ENCODE measurements around the gene PPFIA4. TPM values are rescaled to one million over a fixed set of nuclear protein-coding genes. Genes with fewer than 3 reads are reported as not detected.

PPFIA4 gene
- total RNA-seq, 2 experiments from 2014 or later: 78.8 to 79.9 TPM

DNA sequence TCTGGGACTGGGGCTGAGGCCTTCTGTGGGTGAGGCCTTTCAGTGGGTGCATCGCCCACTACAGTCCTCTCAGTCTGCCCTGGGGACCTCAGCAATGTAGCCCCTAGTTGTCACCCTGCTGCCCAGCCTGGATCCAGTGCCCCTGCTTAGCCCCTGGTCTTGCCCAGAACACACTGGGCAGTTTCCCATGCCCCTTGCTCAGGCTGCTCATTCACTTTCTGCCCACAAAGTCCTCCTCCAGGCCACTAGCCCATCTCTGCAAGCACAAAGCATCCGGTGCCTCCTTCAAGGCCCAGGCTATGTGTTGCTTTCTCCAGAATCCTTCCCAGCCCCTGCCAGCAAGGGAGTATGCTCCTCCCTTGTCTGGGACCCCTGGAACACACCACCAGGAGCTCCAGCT, 95.9 kb downstream of the PPFIA4 start:
- Mint-ChIP-seq H3K27me3 (peaks cover 43% of the 10 kb centered on the region), H3K9me3 (no peaks in the 10 kb centered on the region), H3K4me1 (ENCODE audit: low read depth) (peaks cover 2% of the 10 kb centered on the region), H3K27ac (no peak overlapping the region), H3K4me3 (no peak overlapping the region), H3K36me3 (ENCODE audit: low read depth) (no peaks in the 10 kb centered on the region)
- no peak for ATAC-seq
- POLR2A ChIA-PET: no interaction called here
- intact Hi-C loops (cut with micrococcal nuclease): no loop called here
- TF ChIP-seq, protein P1, sequence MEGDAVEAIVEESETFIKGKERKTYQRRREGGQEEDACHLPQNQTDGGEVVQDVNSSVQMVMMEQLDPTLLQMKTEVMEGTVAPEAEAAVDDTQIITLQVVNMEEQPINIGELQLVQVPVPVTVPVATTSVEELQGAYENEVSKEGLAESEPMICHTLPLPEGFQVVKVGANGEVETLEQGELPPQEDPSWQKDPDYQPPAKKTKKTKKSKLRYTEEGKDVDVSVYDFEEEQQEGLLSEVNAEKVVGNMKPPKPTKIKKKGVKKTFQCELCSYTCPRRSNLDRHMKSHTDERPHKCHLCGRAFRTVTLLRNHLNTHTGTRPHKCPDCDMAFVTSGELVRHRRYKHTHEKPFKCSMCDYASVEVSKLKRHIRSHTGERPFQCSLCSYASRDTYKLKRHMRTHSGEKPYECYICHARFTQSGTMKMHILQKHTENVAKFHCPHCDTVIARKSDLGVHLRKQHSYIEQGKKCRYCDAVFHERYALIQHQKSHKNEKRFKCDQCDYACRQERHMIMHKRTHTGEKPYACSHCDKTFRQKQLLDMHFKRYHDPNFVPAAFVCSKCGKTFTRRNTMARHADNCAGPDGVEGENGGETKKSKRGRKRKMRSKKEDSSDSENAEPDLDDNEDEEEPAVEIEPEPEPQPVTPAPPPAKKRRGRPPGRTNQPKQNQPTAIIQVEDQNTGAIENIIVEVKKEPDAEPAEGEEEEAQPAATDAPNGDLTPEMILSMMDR (IDR thresholded peaks at IDR 0.05): no peak
- CTCF ChIA-PET: interaction anchor here (1.7 kb wide), 1 partner anchor 50 kb away, joined by 7 read pairs; no protein-coding TSS in a partner anchor
- DNase-seq: no peak

DNA sequence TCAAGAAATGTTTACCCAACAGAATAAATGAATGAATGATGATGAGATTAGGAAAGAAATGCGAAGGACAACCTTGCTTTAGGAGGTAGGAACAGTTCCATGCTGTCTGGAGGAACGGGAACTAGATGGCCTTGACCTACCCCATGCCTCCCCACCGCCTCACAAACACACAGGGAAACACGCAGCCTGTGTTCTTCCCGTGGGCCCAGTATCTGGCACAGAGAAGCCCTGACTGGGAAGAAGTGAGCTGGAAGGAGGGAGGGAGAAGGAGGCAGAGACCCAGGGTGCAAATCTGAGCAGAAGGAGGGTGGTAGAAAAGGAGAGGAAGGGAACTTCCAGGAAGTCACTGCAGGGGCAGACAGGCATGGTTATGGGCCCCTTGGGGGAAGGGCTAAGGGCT, 97.7 kb downstream of the PPFIA4 start:
- no peaks in the 10 kb centered on the region for H3K9me3 Mint-ChIP-seq
- ChIA-PET POLR2A (no interaction called here), CTCF (interaction anchor here (0.9 kb wide), 1 partner anchor 92 kb away, joined by 3 read pairs; no protein-coding TSS in a partner anchor)
- H3K4me3 Mint-ChIP-seq: no peak overlapping the region
- peaks cover 4% of the 10 kb centered on the region for H3K4me1 Mint-ChIP-seq (ENCODE audit: low read depth)
- intact Hi-C loops (cut with micrococcal nuclease): no loop called here
- no peak overlapping the region for H3K27ac Mint-ChIP-seq
- TF ChIP-seq, protein P1 (IDR thresholded peaks at IDR 0.05): no peak
- H3K36me3 Mint-ChIP-seq (ENCODE audit: low read depth): no peaks in the 10 kb centered on the region
- no peak for ATAC-seq
- H3K27me3 Mint-ChIP-seq: peaks cover 45% of the 10 kb centered on the region
- no peak for DNase-seq

DNA sequence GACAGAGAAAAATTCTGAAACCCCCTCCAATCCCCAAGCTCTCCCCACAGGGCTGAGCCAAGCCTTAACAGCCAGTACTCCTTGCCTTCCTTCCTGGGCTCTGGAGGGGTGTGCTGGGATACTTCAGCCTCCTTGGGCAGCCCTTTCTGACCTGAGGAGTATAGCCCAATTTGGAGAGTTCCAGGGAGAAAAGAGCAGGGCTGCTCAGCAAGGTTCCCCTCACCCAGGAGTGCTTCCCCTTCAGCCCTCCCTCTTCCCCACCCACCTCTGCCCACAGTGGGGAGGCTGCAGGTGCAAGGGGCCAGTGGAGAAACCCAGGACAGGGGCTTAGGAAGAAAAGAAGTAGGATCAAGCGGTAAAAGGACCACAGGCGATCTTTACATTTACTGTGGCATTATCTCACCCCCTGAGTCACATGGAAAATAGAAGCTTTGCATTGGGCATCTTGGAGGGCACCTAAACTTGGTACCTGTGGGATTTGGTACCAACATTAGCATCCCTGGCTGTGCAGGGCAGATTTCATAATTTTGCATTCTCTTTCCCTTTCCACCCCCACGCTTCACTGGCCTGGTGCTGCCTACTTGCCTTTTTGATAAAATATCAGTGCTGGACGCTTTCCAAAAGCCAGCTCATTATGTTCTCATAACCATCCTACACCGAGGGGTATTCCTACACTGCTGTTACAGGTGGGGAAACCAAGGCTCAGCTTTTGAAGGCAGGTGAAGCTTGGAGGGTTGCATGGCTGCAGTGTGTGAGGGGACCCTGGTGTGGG, 98.4 kb downstream of the PPFIA4 start:
- ATAC-seq (no peak), DNase-seq (no peak)
- ChIA-PET POLR2A (no interaction called here), CTCF (interaction anchor here (0.7 kb wide), 1 partner anchor 145 kb away, joined by 3 read pairs; no protein-coding TSS in a partner anchor)
- H3K27me3 Mint-ChIP-seq: peaks cover 49% of the 10 kb centered on the region
- no peak overlapping the region for H3K4me3 Mint-ChIP-seq
- no peaks in the 10 kb centered on the region for H3K36me3 Mint-ChIP-seq (ENCODE audit: low read depth)
- H3K27ac Mint-ChIP-seq: no peak overlapping the region
- peaks cover 4% of the 10 kb centered on the region for H3K4me1 Mint-ChIP-seq (ENCODE audit: low read depth)
- TF ChIP-seq, protein P1 (IDR thresholded peaks at IDR 0.05): no peak
- intact Hi-C loops (cut with micrococcal nuclease): no loop called here
- no peaks in the 10 kb centered on the region for H3K9me3 Mint-ChIP-seq

DNA sequence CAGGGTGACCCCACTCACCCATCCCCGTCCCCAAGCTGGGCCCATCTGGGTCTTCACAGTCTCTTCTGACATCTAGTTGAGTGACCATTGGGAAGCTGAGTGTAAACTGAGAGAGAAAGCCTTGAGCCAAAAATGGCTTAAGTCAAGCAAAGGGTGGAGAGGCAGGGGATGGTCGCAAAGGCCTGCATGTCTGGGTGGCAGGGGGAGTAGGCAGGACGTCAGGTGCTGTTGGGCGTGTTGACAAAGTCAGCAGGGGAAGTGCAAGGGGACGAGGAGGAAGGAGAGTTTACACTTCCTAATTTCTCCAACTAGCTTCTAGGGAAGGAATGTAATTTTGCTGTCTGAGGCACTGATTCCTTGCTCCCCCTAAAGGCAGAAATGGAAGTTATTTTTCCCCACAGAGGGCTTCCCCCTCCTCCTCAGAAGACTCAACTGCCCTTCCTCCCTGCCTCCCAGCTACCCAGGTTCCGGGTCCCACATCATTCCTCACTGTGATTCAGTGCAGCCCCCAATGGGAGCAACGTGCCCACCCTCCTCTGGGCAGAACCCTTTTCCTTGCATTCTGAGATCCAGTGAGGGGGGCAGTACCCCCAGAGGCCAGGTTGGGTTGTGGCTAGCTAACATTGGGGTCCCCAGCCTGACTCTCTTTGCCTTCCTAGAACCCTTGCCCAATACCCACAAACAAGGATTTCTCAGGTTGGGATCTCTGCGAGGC, 100.0 kb downstream of the PPFIA4 start:
- Mint-ChIP-seq H3K4me1 (ENCODE audit: low read depth) (peaks cover 4% of the 10 kb centered on the region), H3K36me3 (ENCODE audit: low read depth) (no peaks in the 10 kb centered on the region), H3K4me3 (no peak overlapping the region), H3K9me3 (no peaks in the 10 kb centered on the region), H3K27me3 (peaks cover 42% of the 10 kb centered on the region), H3K27ac (no peak overlapping the region)
- CTCF ChIA-PET: interaction anchor here (1.2 to 2.2 kb wide), 3 partner anchors 8 to 141 kb away, joined by 3 to 8 read pairs (median 6); no protein-coding TSS in a partner anchor
- intact Hi-C loops (cut with micrococcal nuclease): no loop called here
- DNase-seq (no peak), ATAC-seq (no peak)
- TF ChIP-seq, protein P1 (IDR thresholded peaks at IDR 0.05): no peak
- POLR2A ChIA-PET: no interaction called here
